Colonic mucosa (tissue), 4 donors: Measurements from ENCODE around the gene PLXNA2. TPM values are rescaled to one million over a fixed set of nuclear protein-coding genes. Genes with fewer than 3 reads are reported as not detected.

ENCODE experiments used
- DNase-seq: peaks from one replicate; pipeline ENCODE4 v3.0.0-alpha.2; 2020
- H3K27ac ChIP-seq: fragments of 200-600 bp; one replicate; pipeline ENCODE4 v1.8.0; 2021
- H3K27me3 ChIP-seq: fragments of 200-600 bp; one replicate; pipeline ENCODE4 v1.8.0; 2021
- H3K36me3 ChIP-seq: fragments of 200-600 bp; one replicate; pipeline ENCODE4 v1.8.0; 2021
- H3K4me1 ChIP-seq: fragments of 200-600 bp; one replicate; pipeline ENCODE4 v1.8.0; 2021; ENCODE audit warnings: mild to moderate bottlenecking
- H3K4me3 ChIP-seq: fragments of 200-600 bp; one replicate; pipeline ENCODE4 v1.8.0; 2021
- H3K9ac ChIP-seq, 2 donors: one replicate each; pipeline ENCODE4 v1.7.0; 2013; ENCODE audit warnings: control low read depth in 2 of 2, low read depth in 2 of 2, low read length in 2 of 2
- H3K9me3 ChIP-seq: fragments of 200-600 bp; one replicate; pipeline ENCODE4 v1.8.0; 2021
- CTCF ChIP-seq: fragments of 200-600 bp; IDR thresholded peaks from one replicate; pipeline ENCODE4 v1.8.0; 2022; ENCODE audit warnings: antibody characterized with exemption, mild to moderate bottlenecking
- intact Hi-C: fragments of 100-400 bp; cut with DNase I; formaldehyde crosslinking; loops from one replicate; pipeline ENCODE4 v1.14.1; 2022
- total RNA-seq, 2 donors: library from RNA; stranded (reverse); fragmentation: NEBNext Ultra II Directional in 1 of 2; extraction: Animal tissue kit (Norgen Biotek cat#: 25700) in 1 of 2; gene quantifications; one replicate each; pipeline ENCODE4 v1.2.1, GENCODE V29; 2021
- donor health status: healthy.
- donor health status: DM: no; HTN: no; CAD: no.
- donor health status: DM: no; HTN: no; CAD: no.

PLXNA2 gene
- total RNA-seq, 2 donors from 2014 or later: 46.1 to 81.6 TPM

DNA sequence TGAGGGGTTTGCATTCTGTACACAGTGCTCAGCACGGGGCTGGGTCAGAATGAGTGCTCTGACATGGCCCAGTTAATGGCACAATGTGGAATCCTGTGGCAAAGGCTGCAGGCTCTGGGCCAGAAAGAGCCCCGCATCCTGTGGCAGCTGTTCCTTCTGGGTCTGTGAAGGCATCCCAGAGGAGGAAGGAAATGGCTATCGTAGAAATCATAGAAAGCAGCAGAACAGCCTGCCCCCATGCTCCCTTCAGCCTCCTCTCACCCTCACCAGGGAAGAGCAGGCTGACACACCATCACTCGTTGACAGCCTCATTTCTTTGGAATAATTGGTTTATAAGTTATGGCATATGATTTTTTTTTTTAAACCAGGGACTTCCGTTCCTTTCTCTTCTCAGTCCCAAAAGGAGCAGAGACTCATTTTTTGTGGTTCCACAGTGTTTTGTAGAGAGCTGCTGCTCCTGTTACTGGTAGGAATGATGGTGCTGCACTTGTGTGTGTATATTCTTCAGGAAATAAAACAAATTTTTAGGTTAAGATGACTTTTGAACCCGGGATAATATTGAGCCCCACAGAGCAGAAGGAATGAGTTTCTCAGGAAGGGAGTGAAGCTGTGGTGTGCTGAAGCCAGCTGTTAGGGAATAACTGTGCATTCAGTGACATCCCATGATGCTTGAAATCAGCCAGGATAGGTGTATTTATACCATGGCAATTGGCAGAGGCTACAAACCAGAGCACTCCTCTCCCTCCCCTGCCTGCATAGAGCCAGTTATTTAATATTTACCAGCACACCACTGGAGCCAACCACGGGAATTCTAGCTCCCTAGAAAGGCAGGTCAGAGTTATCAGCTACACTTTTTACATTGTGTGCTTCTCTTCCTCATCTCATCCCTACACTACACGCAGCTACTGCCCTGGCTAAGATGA is 32.0 kb downstream of the PLXNA2 start:
- Histone ChIP-seq H3K9me3 (no peaks in the 10 kb centered on the region), H3K4me1 (no peaks in the 10 kb centered on the region), H3K27ac (no peak overlapping the region), H3K36me3 (peaks cover 4% of the 10 kb centered on the region), H3K9ac (no peak overlapping the region), H3K4me3 (no peak overlapping the region), H3K27me3 (no peaks in the 10 kb centered on the region)
- no peak for TF ChIP-seq CTCF
- DNase-seq: no peak
- intact Hi-C loops: no loop called here

DNA sequence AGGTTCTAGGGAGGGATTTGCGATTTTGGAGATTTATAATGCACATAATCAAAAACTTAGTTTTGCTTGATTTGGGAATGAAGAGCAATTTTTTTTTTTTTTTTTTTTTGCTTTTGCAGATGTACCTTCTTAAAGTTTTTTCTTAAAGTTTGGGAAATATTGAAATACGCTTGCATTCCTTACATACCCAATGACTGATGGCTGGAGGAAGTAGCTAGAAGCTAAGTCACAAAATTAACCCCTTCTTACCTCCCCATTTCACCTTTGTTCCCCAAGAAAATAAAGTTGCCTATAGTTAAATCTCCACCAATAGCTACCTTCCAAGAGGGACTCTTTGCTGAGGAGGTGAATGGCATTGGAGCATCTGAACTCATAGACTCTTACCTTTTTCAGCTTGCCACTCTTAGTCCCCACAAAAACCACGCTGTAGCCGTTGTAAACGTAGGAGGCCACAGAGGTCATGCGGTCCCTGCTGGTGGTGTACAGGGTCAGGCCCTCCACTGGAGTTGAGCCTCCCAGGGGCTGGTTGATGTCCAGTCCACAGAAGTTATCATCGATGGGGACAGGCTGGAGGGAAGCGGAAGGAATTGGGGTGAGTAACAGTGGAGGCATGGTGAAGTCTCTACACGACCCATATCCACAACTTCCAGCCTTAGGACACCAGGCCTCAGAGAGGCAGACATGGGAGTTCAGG is 34.1 kb downstream of the PLXNA2 start:
- Histone ChIP-seq H3K4me3 (no peak overlapping the region), H3K9ac (no peak overlapping the region), H3K27ac (no peak overlapping the region), H3K9me3 (no peaks in the 10 kb centered on the region), H3K27me3 (no peaks in the 10 kb centered on the region), H3K4me1 (peaks cover 4% of the 10 kb centered on the region), H3K36me3 (no peaks in the 10 kb centered on the region)
- no peak for DNase-seq
- intact Hi-C loops: no loop called here
- no peak for TF ChIP-seq CTCF

- no peaks in the 10 kb centered on the region for H3K36me3 ChIP-seq
- peaks cover 10% of the 10 kb centered on the region for H3K4me1 ChIP-seq
- H3K27ac ChIP-seq: no peak overlapping the region
- no peak for TF ChIP-seq CTCF
- intact Hi-C loops: no loop called here
- H3K27me3 ChIP-seq: no peaks in the 10 kb centered on the region
- no peak for DNase-seq
- no peak overlapping the region for H3K9ac ChIP-seq
- H3K4me3 ChIP-seq: no peak overlapping the region
- H3K9me3 ChIP-seq: no peaks in the 10 kb centered on the region
Observed at GRCh38 chr1:208209286-208209685, 34.9 kb downstream of the PLXNA2 start.

- DNase-seq: no peak
- H3K27ac ChIP-seq: no peak overlapping the region
- H3K27me3 ChIP-seq: no peaks in the 10 kb centered on the region
- no peak overlapping the region for H3K4me3 ChIP-seq
- no peaks in the 10 kb centered on the region for H3K9me3 ChIP-seq
- no peak for TF ChIP-seq CTCF
- no peak overlapping the region for H3K9ac ChIP-seq
- H3K4me1 ChIP-seq: peaks cover 13% of the 10 kb centered on the region
- H3K36me3 ChIP-seq: no peaks in the 10 kb centered on the region
- intact Hi-C loops: no loop called here
Observed at GRCh38 chr1:208208132-208208487, 36.1 kb downstream of the PLXNA2 start.

GRCh38 chr1:208207388-208208131 is 36.6 kb downstream of the PLXNA2 start:
- DNase-seq: no peak
- Histone ChIP-seq H3K27ac (no peak overlapping the region), H3K4me3 (no peak overlapping the region), H3K27me3 (no peaks in the 10 kb centered on the region), H3K36me3 (no peaks in the 10 kb centered on the region), H3K4me1 (peaks cover 13% of the 10 kb centered on the region), H3K9ac (no peak overlapping the region), H3K9me3 (no peaks in the 10 kb centered on the region)
- intact Hi-C loops: no loop called here
- no peak for TF ChIP-seq CTCF
